ENCODE data around the gene TPD52L1.

- no peak for TF ChIP-seq RB1 (IDR thresholded peaks at IDR 0.05; ENCODE audit: borderline replicate concordance)
- no peak for TF ChIP-seq POU2F2 (IDR thresholded peaks at IDR 0.05; ENCODE audit: borderline replicate concordance, low read depth, low read length)
- no peak for TF ChIP-seq POLR2AphosphoS2 (IDR thresholded peaks at IDR 0.05; ENCODE audit: low read depth, low read length)
- TF ChIP-seq ZNF24 (IDR thresholded peaks at IDR 0.05): no peak
- no peak for TF ChIP-seq SRF (IDR thresholded peaks at IDR 0.05; ENCODE audit: low read depth in 2 of 2, low read length in 2 of 2)
- TF ChIP-seq SREBF1 (IDR thresholded peaks at IDR 0.05; ENCODE audit: low read length): no peak
- no peak for TF ChIP-seq PAX8 (IDR thresholded peaks at IDR 0.05)
- TF ChIP-seq POLR2AphosphoS5 (IDR thresholded peaks at IDR 0.05; ENCODE audit: low read length): no peak
- no peak for TF ChIP-seq CTCF (IDR thresholded peaks at IDR 0.05 in 2 of 3, conservative IDR thresholded peaks at IDR 0.05 in 1 of 3; ENCODE audit: control insufficient read depth in 2 of 3, extremely low read depth in 1 of 3, insufficient read depth in 1 of 3, low read depth in 3 of 3, low read length in 3 of 3)
These were observed 101.6 kb downstream of the TPD52L1 start for GRCh38 chr6:125255201-125255600.

Data from GM12878 (cell line).